ENCODE measurements around the gene CHAC1. TPM values are rescaled to one million over a fixed set of nuclear protein-coding genes. Genes with fewer than 3 reads are reported as not detected.

CHAC1 gene
- total RNA-seq, 4 donors from 2014 or later, result 0.66 to 1.6 (median 1.2) TPM; not detected in 1

GRCh38 chr15:40925495-40925862 is 27.8 kb upstream of the CHAC1 start:
- no peak for TF ChIP-seq CTCF (IDR thresholded peaks at IDR 0.05; ENCODE audit: low read depth)

- no peak for TF ChIP-seq CTCF (IDR thresholded peaks at IDR 0.05; ENCODE audit: low read depth)
Measured at GRCh38 chr15:40925863-40926658, 27.2 kb upstream of the CHAC1 start.

- no peak for TF ChIP-seq CTCF (IDR thresholded peaks at IDR 0.05; ENCODE audit: low read depth)
Measured at GRCh38 chr15:40926659-40927494, 26.4 kb upstream of the CHAC1 start.

DNA sequence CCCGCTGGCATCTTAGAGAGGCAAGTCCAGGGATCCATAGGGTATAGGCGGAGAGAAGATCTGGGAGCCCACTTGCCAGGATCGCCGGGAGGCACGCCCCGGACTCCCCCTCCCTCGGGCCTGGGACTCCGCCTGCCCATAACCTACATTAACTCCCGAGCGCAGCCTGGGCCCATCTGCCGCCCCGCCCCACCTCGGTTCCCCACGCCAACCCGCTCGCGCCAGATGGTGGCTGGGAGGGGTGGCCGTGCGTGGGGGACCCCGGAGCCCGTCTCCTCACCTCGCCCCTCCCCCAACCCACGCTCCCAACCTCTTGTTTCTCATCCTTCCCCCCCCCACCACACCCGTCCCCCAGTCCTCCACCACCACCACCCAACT is 25.8 kb upstream of the CHAC1 start:
- no peak for TF ChIP-seq CTCF (IDR thresholded peaks at IDR 0.05; ENCODE audit: low read depth)

- TF ChIP-seq CTCF (IDR thresholded peaks at IDR 0.05; ENCODE audit: low read depth), result no peak
Measured at GRCh38 chr15:40927873-40928806, 25.1 kb upstream of the CHAC1 start.

DNA sequence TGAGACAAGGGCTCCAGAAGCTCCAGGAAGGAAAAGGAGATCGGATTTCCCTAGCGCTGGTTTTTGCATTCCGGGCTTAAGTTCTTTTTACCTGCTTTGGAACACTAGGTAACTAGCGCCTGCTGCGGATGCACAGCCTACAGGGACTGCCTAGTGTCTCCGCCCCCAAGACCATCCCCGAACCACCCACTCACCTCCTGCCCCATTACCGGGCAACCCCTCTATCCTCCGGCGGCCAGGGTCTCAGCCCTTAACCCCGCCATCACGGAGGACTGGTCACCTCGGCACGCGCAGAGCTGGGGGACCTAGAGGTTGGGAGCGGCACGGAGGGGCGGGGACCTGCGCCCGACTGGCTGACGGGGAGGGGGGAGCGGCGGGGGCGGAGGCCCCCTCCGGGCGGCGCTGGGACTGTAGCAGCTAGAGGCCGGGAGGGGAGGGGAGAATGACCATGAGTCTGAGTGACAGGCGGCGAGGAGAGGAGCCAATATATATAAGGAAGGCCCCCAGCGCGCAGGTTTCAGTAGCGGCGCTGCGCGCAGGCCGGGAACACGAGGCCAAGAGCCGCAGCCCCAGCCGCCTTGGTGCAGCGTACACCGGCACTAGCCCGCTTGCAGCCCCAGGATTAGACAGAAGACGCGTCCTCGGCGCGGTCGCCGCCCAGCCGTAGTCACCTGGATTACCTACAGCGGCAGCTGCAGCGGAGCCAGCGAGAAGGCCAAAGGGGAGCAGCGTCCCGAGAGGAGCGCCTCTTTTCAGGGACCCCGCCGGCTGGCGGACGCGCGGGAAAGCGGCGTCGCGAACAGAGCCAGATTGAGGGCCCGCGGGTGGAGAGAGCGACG is 24.2 kb upstream of the CHAC1 start, which contains the start of gene DLL4:
Gene DLL4, plus strand, starts transcription at position 520 of the 839 bp plus-strand sequence. CDS start 329 bp downstream, outside the sequence.
- no peak for TF ChIP-seq CTCF (IDR thresholded peaks at IDR 0.05; ENCODE audit: low read depth)

Data from subcutaneous adipose tissue (tissue), 4 donors.